Fibroblast of lung (primary cell): ENCODE measurements around the gene PCSK5. TPM values are rescaled to one million over a fixed set of nuclear protein-coding genes. Genes with fewer than 3 reads are reported as not detected.

Experiments used
- DNase-seq, 2 donors: peaks; one replicate each; pipeline versions ENCODE4 v3.0.0 to v3.0.0-alpha.2; 2010; ENCODE audit warnings: low read depth in 2 of 2
- H2AFZ ChIP-seq: 2 replicates; pipeline ENCODE4 v1.5.1; 2012; ENCODE audit warnings: low read length, control low read depth, inconsistent platforms
- H3K27ac ChIP-seq: 2 replicates; pipeline ENCODE4 v1.5.1; 2011; ENCODE audit warnings: low read length, control low read depth; ENCODE audit not compliant: insufficient read depth
- H3K27me3 ChIP-seq: 2 replicates; pipeline ENCODE4 v1.5.1; 2011; ENCODE audit warnings: mild to moderate bottlenecking, low read length; ENCODE audit not compliant: control insufficient read depth, insufficient read depth
- H3K36me3 ChIP-seq: 2 replicates; pipeline ENCODE4 v1.5.1; 2011; ENCODE audit warnings: low read length; ENCODE audit not compliant: control insufficient read depth, insufficient read depth
- H3K4me1 ChIP-seq: 2 replicates; pipeline ENCODE4 v1.5.1; 2011; ENCODE audit warnings: low read length; ENCODE audit not compliant: control insufficient read depth, insufficient read depth; ENCODE audit errors: extremely low read depth
- H3K4me2 ChIP-seq: 2 replicates; pipeline ENCODE4 v1.5.1; 2011; ENCODE audit warnings: low read length, control low read depth; ENCODE audit not compliant: insufficient read depth; ENCODE audit errors: extremely low read depth
- H3K4me3 ChIP-seq, 4 experiments: fragments of 200-600 bp in 1 of 4; sonication (generic) in 1 of 4; replicated peaks in 1 of 4; 2 replicates each; pipeline ENCODE4 v1.5.1; 2011 to 2016; ENCODE audit warnings: low read length in 4 of 4, low read depth in 3 of 4, mild to moderate bottlenecking in 3 of 4, control low read depth in 2 of 4, inconsistent platforms in 1 of 4, mixed read lengths in 1 of 4; ENCODE audit not compliant: insufficient read depth in 1 of 4; ENCODE audit errors: control extremely low read depth in 1 of 4
- H3K79me2 ChIP-seq: 2 replicates; pipeline ENCODE4 v1.5.1; 2012; ENCODE audit warnings: mild to moderate bottlenecking, low read length, inconsistent platforms; ENCODE audit not compliant: control insufficient read depth, insufficient read depth
- H3K9ac ChIP-seq: 2 replicates; pipeline ENCODE4 v1.5.1; 2011; ENCODE audit warnings: mild to moderate bottlenecking, low read length, control low read depth; ENCODE audit not compliant: insufficient read depth
- H3K9me3 ChIP-seq: 2 replicates; pipeline ENCODE4 v1.5.1; 2012; ENCODE audit warnings: low read depth, low read length; ENCODE audit not compliant: control insufficient read depth, insufficient read depth
- H4K20me1 ChIP-seq: 2 replicates; pipeline ENCODE4 v1.5.1; 2011; ENCODE audit warnings: low read length; ENCODE audit not compliant: control insufficient read depth, insufficient read depth; ENCODE audit errors: extremely low read depth
- EZH2 ChIP-seq: IDR thresholded peaks from 2 replicates; pipeline ENCODE4 v1.5.1; 2012; ENCODE audit warnings: low read length, control low read depth, mild to moderate bottlenecking; ENCODE audit errors: missing control alignments
- polyA plus RNA-seq, 2 donors: library from polyadenylated mRNA; depleted of rRNA in 1 of 2; stranded (reverse) in 1 of 2; unstranded in 1 of 2; fragments of >200 nt; gene quantifications; 2 replicates each; pipeline ENCODE4 v1.2.1, GENCODE V29; 2011 to 2012; ENCODE audit warnings: missing spikeins in 1 of 2
- total RNA-seq: library from RNA; depleted of rRNA; stranded (reverse); fragments of >200 nt; gene quantifications from 2 replicates; pipeline ENCODE4 v1.2.1, GENCODE V29; 2014
- TF ChIP-seq, protein P1 (sequence below), 2 donors: IDR thresholded peaks in 1 of 2; conservative IDR thresholded peaks in 1 of 2; 1 replicate in 1 of 2; 2 replicates in 1 of 2; pipeline ENCODE4 v1.5.1; 2011 to 2012; ENCODE audit warnings: low read length in 2 of 2, control low read depth in 1 of 2, inconsistent platforms in 1 of 2, low read depth in 1 of 2, mild to moderate bottlenecking in 1 of 2

PCSK5 gene
- total and polyA plus RNA-seq, 2 donors (not counting 1 experiment from before 2014, with no cell fraction given): 3.1 to 4.8 TPM

DNA sequence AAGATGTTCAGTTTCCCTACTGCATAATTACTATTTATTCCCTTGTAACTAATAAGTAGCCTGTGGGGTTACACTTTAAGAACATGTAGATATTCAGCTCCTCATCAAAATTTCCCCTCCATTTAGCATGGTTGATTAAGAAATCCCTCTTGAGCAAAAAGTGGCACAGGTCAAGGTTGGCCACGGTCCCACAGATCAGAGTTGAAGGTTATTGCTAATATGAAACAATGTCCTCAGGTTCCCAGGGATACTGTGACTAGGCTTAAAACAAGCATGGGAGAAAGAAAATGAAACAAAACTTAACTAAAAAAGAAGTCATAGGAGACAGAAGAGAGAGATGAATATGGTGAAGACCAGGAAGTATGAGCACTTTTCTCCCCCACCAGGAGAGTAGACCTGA, 439.6 kb downstream of the PCSK5 start:
- H3K36me3 ChIP-seq: no peaks in the 10 kb centered on the region
- no peak for DNase-seq
- no peak overlapping the region for H3K27ac ChIP-seq
- no peaks in the 10 kb centered on the region for H3K79me2 ChIP-seq
- H3K4me3 ChIP-seq: no peak overlapping the region
- TF ChIP-seq EZH2: no peak
- TF ChIP-seq, protein P1, sequence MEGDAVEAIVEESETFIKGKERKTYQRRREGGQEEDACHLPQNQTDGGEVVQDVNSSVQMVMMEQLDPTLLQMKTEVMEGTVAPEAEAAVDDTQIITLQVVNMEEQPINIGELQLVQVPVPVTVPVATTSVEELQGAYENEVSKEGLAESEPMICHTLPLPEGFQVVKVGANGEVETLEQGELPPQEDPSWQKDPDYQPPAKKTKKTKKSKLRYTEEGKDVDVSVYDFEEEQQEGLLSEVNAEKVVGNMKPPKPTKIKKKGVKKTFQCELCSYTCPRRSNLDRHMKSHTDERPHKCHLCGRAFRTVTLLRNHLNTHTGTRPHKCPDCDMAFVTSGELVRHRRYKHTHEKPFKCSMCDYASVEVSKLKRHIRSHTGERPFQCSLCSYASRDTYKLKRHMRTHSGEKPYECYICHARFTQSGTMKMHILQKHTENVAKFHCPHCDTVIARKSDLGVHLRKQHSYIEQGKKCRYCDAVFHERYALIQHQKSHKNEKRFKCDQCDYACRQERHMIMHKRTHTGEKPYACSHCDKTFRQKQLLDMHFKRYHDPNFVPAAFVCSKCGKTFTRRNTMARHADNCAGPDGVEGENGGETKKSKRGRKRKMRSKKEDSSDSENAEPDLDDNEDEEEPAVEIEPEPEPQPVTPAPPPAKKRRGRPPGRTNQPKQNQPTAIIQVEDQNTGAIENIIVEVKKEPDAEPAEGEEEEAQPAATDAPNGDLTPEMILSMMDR (conservative IDR thresholded peaks at IDR 0.05 in 1 of 2, IDR thresholded peaks at IDR 0.05 in 1 of 2; ENCODE audit: low read depth in 1 of 2, low read length in 2 of 2): no peak
- no peak overlapping the region for H2AFZ ChIP-seq
- H3K27me3 ChIP-seq: no peaks in the 10 kb centered on the region
- H3K9ac ChIP-seq: no peak overlapping the region
- no peaks in the 10 kb centered on the region for H3K9me3 ChIP-seq
- H3K4me1 ChIP-seq: no peaks in the 10 kb centered on the region
- H3K4me2 ChIP-seq: no peak overlapping the region
- H4K20me1 ChIP-seq: no peaks in the 10 kb centered on the region

DNA sequence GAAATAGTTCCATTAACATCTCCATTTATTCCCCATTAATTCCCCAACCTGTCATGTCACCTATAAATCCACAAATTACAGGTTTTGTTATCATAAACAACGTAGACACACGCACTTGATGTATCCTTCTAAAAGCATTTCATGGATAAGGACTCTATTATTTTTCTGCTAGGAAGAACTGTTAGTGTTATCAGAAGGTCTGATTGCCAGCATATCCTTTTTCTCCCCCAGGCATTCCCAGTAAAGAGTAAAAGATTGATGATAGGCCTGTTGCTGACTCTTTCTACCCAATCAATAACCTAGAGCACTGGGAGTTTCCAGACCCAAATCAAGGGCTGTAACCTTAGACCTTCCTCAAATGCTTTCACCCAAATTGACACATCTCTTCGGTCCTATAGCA, 442.9 kb downstream of the PCSK5 start:
- Histone ChIP-seq H3K36me3 (no peaks in the 10 kb centered on the region), H2AFZ (no peak overlapping the region), H3K27me3 (no peaks in the 10 kb centered on the region), H4K20me1 (no peaks in the 10 kb centered on the region), H3K9me3 (no peaks in the 10 kb centered on the region), H3K27ac (no peak overlapping the region), H3K4me1 (no peaks in the 10 kb centered on the region), H3K4me3 (no peak overlapping the region), H3K4me2 (no peak overlapping the region), H3K79me2 (no peaks in the 10 kb centered on the region), H3K9ac (no peak overlapping the region)
- no peak for DNase-seq
- TF ChIP-seq, protein P1 (conservative IDR thresholded peaks at IDR 0.05 in 1 of 2, IDR thresholded peaks at IDR 0.05 in 1 of 2; ENCODE audit: low read depth in 1 of 2, low read length in 2 of 2): no peak
- no peak for TF ChIP-seq EZH2

DNA sequence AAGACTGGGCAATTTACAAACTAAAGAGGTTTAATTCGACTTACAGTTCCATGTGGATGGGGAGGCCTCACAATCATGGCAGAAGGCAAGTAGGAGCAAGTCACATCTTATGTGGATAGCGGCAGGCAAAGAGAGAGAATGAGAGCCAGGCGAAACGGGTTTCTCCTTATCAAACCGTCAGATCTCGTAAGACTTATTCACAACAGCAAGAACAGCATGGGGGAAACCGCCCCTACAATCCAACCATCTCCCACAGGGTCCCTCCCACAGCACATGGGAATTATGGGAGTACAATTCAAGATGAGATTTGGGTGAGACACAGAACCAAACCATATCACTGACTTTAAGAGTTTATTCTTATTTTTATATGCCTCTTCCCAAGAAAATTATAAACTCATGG, 443.5 kb downstream of the PCSK5 start:
- no peaks in the 10 kb centered on the region for H3K27me3 ChIP-seq
- H3K27ac ChIP-seq: no peak overlapping the region
- no peak overlapping the region for H2AFZ ChIP-seq
- no peak overlapping the region for H3K9ac ChIP-seq
- no peaks in the 10 kb centered on the region for H3K36me3 ChIP-seq
- H4K20me1 ChIP-seq: no peaks in the 10 kb centered on the region
- H3K4me2 ChIP-seq: no peak overlapping the region
- DNase-seq: no peak
- H3K4me1 ChIP-seq: no peaks in the 10 kb centered on the region
- H3K9me3 ChIP-seq: no peaks in the 10 kb centered on the region
- H3K79me2 ChIP-seq: no peaks in the 10 kb centered on the region
- no peak overlapping the region for H3K4me3 ChIP-seq
- TF ChIP-seq, protein P1 (conservative IDR thresholded peaks at IDR 0.05 in 1 of 2, IDR thresholded peaks at IDR 0.05 in 1 of 2; ENCODE audit: low read depth in 1 of 2, low read length in 2 of 2): no peak
- no peak for TF ChIP-seq EZH2
